ENCODE data around the gene TM7SF2.

TM7SF2 gene

DNA sequence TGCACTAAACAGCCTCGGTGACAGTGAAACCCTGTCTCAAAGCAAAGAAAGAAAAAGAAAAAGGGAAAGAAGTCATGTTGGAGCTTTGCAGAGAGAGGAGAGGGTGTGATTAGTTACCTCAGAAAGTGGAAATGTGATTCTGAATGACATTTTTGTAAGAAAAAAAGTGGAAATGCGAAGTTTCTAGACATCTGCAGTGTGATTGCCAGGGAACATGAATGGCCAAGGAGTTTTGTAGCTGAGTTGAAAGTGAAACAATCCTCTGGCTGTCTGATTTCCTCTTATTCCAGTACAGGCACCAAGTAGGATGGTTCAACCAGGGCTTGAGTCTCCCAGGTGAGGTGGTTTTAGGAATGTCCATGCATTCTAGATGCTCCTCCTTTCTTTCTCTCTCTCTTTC lies 40.5 kb downstream of the TM7SF2 start:
- Histone ChIP-seq H3K9ac (ENCODE audit: low read depth in 1 of 2, low read length in 2 of 2) (no peak overlapping the region), H3K36me3 (ENCODE audit: control insufficient read depth in 1 of 2, insufficient read depth in 2 of 2, low read length in 2 of 2) (no peaks in the 10 kb centered on the region), H3K27me3 (ENCODE audit: control insufficient read depth in 1 of 2, insufficient read depth in 2 of 2, low read length in 2 of 2) (no peaks in the 10 kb centered on the region), H3K4me3 (ENCODE audit: low read depth in 1 of 2, low read length in 2 of 2) (no peak overlapping the region), H3K9me3 (ENCODE audit: control insufficient read depth in 1 of 2, low read length in 2 of 2) (peaks cover 3 to 4% of the 10 kb centered on the region in 2 donors), H3K4me1 (ENCODE audit: control insufficient read depth in 1 of 2, insufficient read depth in 2 of 2, low read length in 2 of 2) (peaks cover 8 to 17% of the 10 kb centered on the region in 2 donors), H3K27ac (ENCODE audit: low read depth, low read length) (no peak overlapping the region)

DNA sequence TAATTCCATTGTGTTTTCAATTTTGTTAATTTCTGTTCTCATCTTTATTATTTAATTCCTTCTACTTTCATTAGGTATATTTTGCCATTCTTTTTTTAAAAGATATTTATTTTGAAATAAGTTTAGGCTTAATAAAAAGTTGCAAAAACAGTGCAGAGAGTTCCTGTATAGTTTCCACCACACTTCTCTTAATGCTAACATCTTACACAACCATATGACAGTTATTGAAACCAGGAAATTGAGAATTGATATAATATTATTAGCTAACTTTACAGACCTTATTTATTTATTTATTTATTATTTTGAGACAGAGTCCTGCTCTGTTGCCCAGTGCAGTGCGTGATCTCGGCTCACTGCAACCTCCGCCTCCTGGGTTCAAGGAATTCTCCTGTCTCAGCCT lies 44.6 kb downstream of the TM7SF2 start:
- Histone ChIP-seq H3K27me3 (ENCODE audit: control insufficient read depth in 1 of 2, insufficient read depth in 2 of 2, low read length in 2 of 2) (no peaks in the 10 kb centered on the region), H3K4me1 (ENCODE audit: control insufficient read depth in 1 of 2, insufficient read depth in 2 of 2, low read length in 2 of 2) (peaks cover 2 to 4% of the 10 kb centered on the region in 2 donors), H3K9ac (ENCODE audit: low read depth in 1 of 2, low read length in 2 of 2) (no peak overlapping the region), H3K9me3 (ENCODE audit: control insufficient read depth in 1 of 2, low read length in 2 of 2) (no peaks in the 10 kb centered on the region), H3K4me3 (ENCODE audit: low read depth in 1 of 2, low read length in 2 of 2) (no peak overlapping the region), H3K27ac (ENCODE audit: low read depth, low read length) (no peak overlapping the region), H3K36me3 (ENCODE audit: control insufficient read depth in 1 of 2, insufficient read depth in 2 of 2, low read length in 2 of 2) (no peaks in the 10 kb centered on the region)

DNA sequence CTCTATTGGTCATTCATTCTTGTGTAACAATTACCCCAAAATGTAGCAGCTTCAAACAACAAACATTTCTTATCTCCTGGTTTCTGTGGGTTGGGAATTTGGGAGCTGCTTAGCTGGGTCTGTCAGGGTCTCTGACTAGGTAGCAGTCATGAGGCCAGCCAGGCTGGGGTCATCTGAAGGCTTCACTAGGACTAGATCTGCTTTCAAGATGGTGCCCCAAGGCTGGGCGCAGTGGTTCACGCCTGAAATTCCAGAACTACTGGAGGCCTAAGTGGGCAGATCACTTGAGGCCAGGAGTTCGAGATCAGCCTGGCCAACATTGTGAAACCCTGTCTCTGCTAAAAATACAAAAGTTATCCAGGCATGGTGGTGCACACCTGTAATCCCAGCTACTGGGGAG lies 45.3 kb downstream of the TM7SF2 start:
- Histone ChIP-seq H3K36me3 (ENCODE audit: control insufficient read depth in 1 of 2, insufficient read depth in 2 of 2, low read length in 2 of 2) (no peaks in the 10 kb centered on the region), H3K4me3 (ENCODE audit: low read depth in 1 of 2, low read length in 2 of 2) (no peak overlapping the region), H3K4me1 (ENCODE audit: control insufficient read depth in 1 of 2, insufficient read depth in 2 of 2, low read length in 2 of 2) (no peaks in the 10 kb centered on the region), H3K9me3 (ENCODE audit: control insufficient read depth in 1 of 2, low read length in 2 of 2) (no peaks in the 10 kb centered on the region), H3K27ac (ENCODE audit: low read depth, low read length) (no peak overlapping the region), H3K9ac (ENCODE audit: low read depth in 1 of 2, low read length in 2 of 2) (no peak overlapping the region), H3K27me3 (ENCODE audit: control insufficient read depth in 1 of 2, insufficient read depth in 2 of 2, low read length in 2 of 2) (no peaks in the 10 kb centered on the region)

GRCh38 chr11:65157336-65157735 lies 45.7 kb downstream of the TM7SF2 start:
- H3K36me3 ChIP-seq (ENCODE audit: control insufficient read depth in 1 of 2, insufficient read depth in 2 of 2, low read length in 2 of 2), result no peaks in the 10 kb centered on the region
- H3K27me3 ChIP-seq (ENCODE audit: control insufficient read depth in 1 of 2, insufficient read depth in 2 of 2, low read length in 2 of 2), result no peaks in the 10 kb centered on the region
- no peak overlapping the region for H3K27ac ChIP-seq (ENCODE audit: low read depth, low read length)
- no peak overlapping the region for H3K4me3 ChIP-seq (ENCODE audit: low read depth in 1 of 2, low read length in 2 of 2)
- no peaks in the 10 kb centered on the region for H3K4me1 ChIP-seq (ENCODE audit: control insufficient read depth in 1 of 2, insufficient read depth in 2 of 2, low read length in 2 of 2)
- H3K9me3 ChIP-seq (ENCODE audit: control insufficient read depth in 1 of 2, low read length in 2 of 2), result no peaks in the 10 kb centered on the region
- H3K9ac ChIP-seq (ENCODE audit: low read depth in 1 of 2, low read length in 2 of 2), result no peak overlapping the region

- no peaks in the 10 kb centered on the region for H3K36me3 ChIP-seq (ENCODE audit: control insufficient read depth in 1 of 2, insufficient read depth in 2 of 2, low read length in 2 of 2)
- no peak overlapping the region for H3K9ac ChIP-seq (ENCODE audit: low read depth in 1 of 2, low read length in 2 of 2)
- H3K9me3 ChIP-seq (ENCODE audit: control insufficient read depth in 1 of 2, low read length in 2 of 2), result no peaks in the 10 kb centered on the region
- H3K4me1 ChIP-seq (ENCODE audit: control insufficient read depth in 1 of 2, insufficient read depth in 2 of 2, low read length in 2 of 2), result no peaks in the 10 kb centered on the region
- H3K27me3 ChIP-seq (ENCODE audit: control insufficient read depth in 1 of 2, insufficient read depth in 2 of 2, low read length in 2 of 2), result no peaks in the 10 kb centered on the region
- H3K27ac ChIP-seq (ENCODE audit: low read depth, low read length), result no peak overlapping the region
- no peak overlapping the region for H3K4me3 ChIP-seq (ENCODE audit: low read depth in 1 of 2, low read length in 2 of 2)
Measured at GRCh38 chr11:65159012-65159411, 47.3 kb downstream of the TM7SF2 start.

DNA sequence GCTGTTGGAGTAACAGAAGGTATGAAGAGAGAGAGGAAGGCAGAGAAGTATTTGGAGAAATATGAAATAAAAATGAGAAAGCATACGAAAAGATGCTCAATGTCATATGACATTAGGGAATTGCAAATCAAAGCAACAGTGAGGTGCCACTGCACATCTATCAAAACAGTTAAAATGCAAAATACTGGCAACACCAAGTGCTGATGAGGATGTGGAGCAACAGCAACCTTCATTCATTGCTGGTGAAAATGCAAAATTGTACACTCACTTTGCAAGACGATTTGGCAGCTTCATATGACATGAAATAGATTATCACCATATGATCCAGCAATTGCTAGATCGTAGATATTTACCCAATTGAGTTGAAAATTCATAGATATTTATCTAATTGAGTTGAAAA lies 49.0 kb downstream of the TM7SF2 start:
- H3K4me3 ChIP-seq (ENCODE audit: low read depth in 1 of 2, low read length in 2 of 2), result no peak overlapping the region
- no peak overlapping the region for H3K27ac ChIP-seq (ENCODE audit: low read depth, low read length)
- peaks cover 0 to 3% of the 10 kb centered on the region in 2 donors for H3K4me1 ChIP-seq (ENCODE audit: control insufficient read depth in 1 of 2, insufficient read depth in 2 of 2, low read length in 2 of 2)
- no peaks in the 10 kb centered on the region for H3K9me3 ChIP-seq (ENCODE audit: control insufficient read depth in 1 of 2, low read length in 2 of 2)
- H3K36me3 ChIP-seq (ENCODE audit: control insufficient read depth in 1 of 2, insufficient read depth in 2 of 2, low read length in 2 of 2), result no peaks in the 10 kb centered on the region
- no peaks in the 10 kb centered on the region for H3K27me3 ChIP-seq (ENCODE audit: control insufficient read depth in 1 of 2, insufficient read depth in 2 of 2, low read length in 2 of 2)
- no peak overlapping the region for H3K9ac ChIP-seq (ENCODE audit: low read depth in 1 of 2, low read length in 2 of 2)

DNA sequence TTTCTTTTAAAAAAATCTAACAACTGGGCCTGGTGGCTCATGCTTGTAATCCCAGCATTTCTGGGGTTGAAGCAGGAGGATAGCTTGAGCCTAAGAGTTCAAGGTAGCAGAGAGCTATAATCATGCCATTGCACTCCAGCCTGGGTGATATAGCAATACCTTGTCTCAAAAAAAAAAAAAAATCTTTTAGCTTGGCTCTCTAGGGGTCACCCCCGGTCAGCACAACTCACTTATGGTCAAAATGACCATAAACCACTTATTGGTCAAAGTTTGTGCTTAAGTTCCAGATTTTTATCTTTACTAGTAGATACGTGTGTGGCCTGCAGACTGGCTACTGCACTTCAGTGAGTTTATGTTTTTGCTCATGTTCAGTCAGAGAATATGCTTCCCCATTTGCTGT lies 52.0 kb downstream of the TM7SF2 start:
- H3K27ac ChIP-seq (ENCODE audit: low read depth, low read length), result no peak overlapping the region
- no peaks in the 10 kb centered on the region for H3K27me3 ChIP-seq (ENCODE audit: control insufficient read depth in 1 of 2, insufficient read depth in 2 of 2, low read length in 2 of 2)
- no peak overlapping the region for H3K4me3 ChIP-seq (ENCODE audit: low read depth in 1 of 2, low read length in 2 of 2)
- H3K36me3 ChIP-seq (ENCODE audit: control insufficient read depth in 1 of 2, insufficient read depth in 2 of 2, low read length in 2 of 2), result no peaks in the 10 kb centered on the region
- H3K4me1 ChIP-seq (ENCODE audit: control insufficient read depth in 1 of 2, insufficient read depth in 2 of 2, low read length in 2 of 2), result peaks cover 0 to 4% of the 10 kb centered on the region in 2 donors
- H3K9ac ChIP-seq (ENCODE audit: low read depth in 1 of 2, low read length in 2 of 2), result no peak overlapping the region
- H3K9me3 ChIP-seq (ENCODE audit: control insufficient read depth in 1 of 2, low read length in 2 of 2), result no peaks in the 10 kb centered on the region

All from duodenal mucosa (tissue), 2 donors.